ENCODE data around the gene RERE.
"Not testable (repeated sequence)": the region's sequence is repeated elsewhere in the genome, so short reads cannot be mapped to it uniquely, and the experiment has no call there.

RERE gene

DNA sequence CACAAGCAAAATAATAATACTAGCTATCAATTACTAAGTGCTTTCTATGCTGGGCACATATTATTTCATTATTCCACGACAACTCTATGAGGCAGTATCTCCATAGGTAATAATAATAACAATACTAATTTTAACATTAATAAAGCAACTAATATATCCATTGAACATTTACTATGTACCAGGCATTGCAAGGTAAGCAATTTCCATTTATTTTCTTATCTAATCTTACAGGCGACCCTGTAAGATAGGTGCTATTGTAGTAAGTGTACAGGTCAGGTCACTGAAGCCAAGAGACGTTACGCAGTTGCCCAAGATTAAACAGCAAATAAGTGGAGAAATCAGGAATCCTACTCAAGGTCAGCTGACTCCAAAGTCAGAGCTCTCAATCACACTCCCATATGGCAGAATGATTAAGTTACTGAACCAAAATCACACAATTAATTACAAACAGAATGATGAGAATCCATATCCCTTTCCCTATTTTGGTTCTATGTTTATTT, 301.1 kb downstream of the RERE start:
- DNase-seq (ENCODE audit: low read depth in 2 of 2), result no peak

- no peak for DNase-seq (ENCODE audit: low read depth in 2 of 2)
Measured at GRCh38 chr1:8512504-8512903, 304.9 kb downstream of the RERE start.

DNA sequence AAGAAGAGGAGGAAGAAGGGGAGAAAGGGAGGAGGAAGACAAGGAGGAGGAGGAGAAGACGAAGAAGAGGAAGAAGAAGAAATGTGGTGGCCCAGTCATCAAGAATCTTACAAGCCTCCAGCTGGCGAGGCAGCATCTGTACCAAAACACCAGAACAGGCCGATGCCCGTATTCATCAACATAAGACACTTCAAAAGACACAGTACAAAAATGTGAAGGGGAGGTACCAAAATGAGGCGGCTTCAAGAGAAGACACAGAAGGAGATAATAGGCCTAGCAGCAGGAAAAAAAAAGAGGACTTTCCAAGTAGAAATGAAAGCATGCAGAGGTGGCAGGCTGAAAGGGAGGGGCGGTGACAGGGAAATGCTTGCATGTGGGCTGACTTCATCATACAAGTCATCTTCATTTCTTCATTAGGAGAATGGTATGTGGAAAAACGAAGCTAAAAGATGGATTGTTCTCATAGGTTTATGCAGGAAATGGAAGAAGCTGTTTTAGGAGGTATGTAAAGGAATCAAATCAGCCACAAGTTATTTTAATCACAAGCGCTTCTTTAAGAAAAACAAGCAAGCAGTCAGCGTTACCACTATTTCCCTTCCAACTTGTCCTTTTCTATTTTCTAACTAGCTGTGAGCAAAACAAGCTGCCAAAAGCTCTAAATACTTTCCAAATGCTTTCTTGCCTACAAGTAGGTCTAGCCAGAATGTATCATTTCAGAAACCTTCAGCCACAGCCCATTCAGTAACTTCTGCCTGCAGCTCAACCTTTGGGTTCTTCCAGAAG, 307.2 kb downstream of the RERE start:
- peak; percentile 69 to 72 for DNase-seq (ENCODE audit: low read depth in 2 of 2)

- no peak for DNase-seq (ENCODE audit: low read depth in 2 of 2)
Measured at GRCh38 chr1:8509579-8509978, 307.9 kb downstream of the RERE start.

GRCh38 chr1:8506995-8507615, 310.3 kb downstream of the RERE start:
- DNase-seq (ENCODE audit: low read depth in 2 of 2), result no peak

- DNase-seq (ENCODE audit: low read depth in 2 of 2), result no peak
Measured at GRCh38 chr1:8506456-8506855, 311.0 kb downstream of the RERE start.

- DNase-seq (ENCODE audit: low read depth in 2 of 2), result no peak
Measured at GRCh38 chr1:8503842-8504241, 313.6 kb downstream of the RERE start.

GRCh38 chr1:8502949-8503348, 314.5 kb downstream of the RERE start:
- not testable (repeated sequence) for DNase-seq (ENCODE audit: low read depth in 2 of 2)

DNA sequence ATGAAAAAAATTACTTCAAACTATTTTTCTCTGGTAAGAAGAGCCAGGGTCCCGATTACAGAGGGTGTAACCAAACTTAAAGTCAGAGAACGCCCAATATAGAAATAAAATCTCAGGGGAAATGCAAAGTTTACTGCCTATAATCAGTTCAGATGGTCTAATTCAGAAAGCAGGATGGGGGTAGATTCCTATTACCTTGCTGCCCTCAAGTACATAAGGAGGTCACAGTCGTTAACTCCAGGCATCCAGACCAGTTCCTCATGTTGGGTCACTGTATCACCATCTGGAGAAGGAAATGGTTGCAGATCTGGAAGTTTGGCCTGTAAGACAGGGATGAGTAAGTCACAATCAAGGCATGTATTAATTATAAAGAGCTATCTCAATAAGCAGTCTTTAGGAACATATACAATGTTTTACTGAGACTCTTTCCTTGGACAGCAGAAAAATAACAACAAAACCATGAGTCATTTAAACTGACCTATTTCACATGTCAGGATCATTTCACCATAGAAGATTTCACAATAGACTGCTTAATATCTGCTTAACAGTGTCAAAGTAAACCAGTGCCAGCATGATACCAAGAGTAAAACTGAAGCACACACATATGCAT, 320.1 kb downstream of the RERE start:
- no peak for DNase-seq (ENCODE audit: low read depth in 2 of 2)

DNA sequence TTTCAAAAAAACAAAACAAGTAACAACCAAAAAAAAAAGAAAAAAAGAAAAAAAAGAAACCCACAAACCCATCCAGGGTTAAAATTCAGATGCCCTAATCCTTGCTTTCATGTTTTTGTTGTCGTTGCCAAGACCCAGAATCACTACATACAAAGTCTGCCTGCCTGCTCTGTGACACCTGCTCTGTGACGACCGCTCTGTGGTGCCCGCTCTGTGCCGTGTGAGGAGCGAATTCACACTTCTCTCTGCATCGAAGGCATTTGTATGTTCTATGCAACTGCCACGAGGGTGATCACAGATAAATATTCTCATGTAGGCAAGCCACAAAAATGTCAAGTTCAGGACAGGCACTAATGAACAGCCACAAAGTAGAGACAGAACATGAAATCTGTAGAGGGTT, 321.0 kb downstream of the RERE start:
- no peak for DNase-seq (ENCODE audit: low read depth in 2 of 2)

DNA sequence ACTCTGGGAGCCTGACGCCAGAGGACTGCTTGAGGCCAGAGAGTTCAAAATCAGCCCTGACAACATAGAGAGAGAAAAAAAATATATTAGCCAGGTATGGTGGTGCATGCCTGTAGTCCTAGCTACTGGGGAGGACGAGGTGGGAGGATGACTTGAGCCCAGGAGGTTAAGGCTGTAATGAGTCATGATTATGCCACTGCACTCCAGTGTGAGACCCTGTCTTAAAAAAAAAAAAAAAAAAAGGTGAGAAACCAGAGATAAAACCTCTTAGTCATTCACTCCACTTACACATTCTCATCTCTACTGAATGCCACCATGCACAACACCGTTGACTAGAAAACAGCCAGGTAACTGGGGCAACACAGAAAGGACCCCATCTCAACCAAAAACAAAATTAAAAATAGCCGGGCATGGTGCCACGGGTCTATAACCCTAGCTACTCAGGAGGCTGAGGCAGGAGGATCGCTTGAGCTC, 321.5 kb downstream of the RERE start:
- no peak for DNase-seq (ENCODE audit: low read depth in 2 of 2)

DNA sequence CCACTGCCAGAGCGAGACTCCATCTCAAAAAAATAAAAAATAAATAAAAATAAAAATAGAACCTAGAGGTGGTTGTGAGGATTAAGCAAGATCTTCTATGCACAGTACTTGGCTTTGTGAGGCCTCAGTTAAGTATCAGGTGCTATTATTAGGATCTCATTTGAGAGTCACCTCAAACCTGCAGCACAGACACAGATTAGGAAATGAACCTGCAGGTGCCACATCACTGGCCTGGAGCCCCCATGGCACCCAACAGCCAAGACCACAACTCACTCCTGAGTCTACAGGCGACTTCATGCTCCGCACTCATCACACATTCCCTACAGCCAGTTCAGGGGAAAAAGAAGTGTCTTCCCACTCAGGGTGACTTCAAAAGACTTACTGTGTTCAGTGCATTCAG, 322.8 kb downstream of the RERE start:
- DNase-seq (ENCODE audit: low read depth in 2 of 2), result no peak

DNA sequence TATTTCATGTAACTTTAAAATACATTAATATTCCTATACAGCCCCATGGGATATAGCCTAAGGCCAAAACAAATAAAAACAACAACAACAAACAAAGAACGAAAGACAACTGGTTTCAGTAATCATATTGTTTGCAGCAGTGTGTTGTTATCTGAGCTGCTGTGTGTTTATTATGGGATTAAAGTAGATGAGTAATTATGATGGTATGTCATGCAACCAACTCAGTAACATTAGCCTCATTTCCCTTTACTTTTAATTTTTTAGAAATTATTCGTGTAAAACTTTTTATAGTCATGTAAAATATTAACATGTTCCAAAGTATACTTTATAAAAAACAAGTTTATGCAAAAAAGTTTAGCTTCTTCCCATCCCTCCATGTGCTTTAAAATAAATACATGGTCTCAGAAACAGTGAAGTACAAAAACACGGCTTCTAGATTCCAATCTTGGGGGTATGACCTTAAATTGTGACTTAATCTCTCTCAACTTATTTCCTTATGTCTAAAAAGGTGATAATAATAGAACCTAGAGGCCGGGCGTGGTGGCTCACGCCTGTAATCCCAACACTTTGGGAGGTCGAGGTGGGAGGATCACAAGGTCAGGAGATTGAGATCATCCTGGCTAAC, 323.4 kb downstream of the RERE start:
- no peak for DNase-seq (ENCODE audit: low read depth in 2 of 2)

DNA sequence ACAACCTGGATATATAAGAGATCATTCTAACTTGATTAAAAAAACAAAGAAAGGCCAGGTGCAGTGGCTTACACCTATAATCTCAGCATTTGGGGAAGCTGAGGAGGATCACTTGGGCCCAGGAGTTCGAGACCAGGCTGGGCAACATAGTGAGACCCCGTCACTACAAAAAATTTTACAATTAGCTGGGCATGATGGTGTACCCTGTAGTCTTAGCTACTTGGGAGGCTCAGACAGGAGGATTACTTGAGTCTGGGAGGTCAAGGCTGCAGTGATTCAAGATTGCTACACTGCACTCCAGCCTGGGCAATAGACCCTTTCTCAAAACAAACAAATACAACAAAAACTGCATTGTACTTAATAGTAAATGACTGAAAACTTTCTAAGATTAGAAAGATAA, 330.2 kb downstream of the RERE start:
- no peak for DNase-seq (ENCODE audit: low read depth in 2 of 2)

DNA sequence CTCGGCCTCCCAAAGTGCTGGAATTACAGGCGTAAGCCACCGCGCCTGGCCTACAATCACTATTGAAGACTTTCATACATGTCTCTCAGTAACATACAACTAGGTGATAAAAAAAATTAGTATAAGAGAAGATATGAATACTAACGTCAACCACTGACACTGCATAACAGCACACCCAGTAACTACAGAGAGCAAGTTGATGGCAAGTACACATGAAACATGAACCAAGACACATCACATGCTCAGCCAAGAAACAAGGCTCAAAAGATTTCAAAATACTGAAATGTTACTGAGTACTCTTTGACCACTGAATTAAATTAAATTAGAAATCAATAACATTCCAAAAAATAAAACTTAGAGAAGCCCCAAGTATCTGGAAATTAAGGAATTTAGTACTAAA, 331.4 kb downstream of the RERE start:
- no peak for DNase-seq (ENCODE audit: low read depth in 2 of 2)

DNA sequence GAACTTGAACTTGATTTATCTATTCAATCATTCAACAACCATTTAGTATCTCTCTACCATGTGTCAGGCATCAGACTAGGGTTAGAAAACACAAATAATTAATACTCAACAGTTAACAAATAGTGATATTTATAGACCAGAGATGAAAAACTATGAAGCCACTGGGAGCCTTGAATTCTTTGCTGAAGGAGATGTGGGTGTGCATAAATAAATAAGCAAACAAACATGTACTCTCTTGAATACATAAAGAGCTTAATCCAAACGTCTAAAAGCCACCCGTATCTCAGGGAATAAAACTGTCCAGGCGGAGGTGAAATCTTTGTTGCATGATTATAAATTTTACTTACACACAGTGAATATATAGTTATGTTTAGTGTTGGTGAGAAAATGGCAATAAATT, 333.9 kb downstream of the RERE start:
- no peak for DNase-seq (ENCODE audit: low read depth in 2 of 2)

GRCh38 chr1:8482979-8483381, 334.5 kb downstream of the RERE start:
- no peak for DNase-seq (ENCODE audit: low read depth in 2 of 2)

- DNase-seq (ENCODE audit: low read depth in 2 of 2), result no peak
Measured at GRCh38 chr1:8481650-8482380, 335.6 kb downstream of the RERE start.

DNA sequence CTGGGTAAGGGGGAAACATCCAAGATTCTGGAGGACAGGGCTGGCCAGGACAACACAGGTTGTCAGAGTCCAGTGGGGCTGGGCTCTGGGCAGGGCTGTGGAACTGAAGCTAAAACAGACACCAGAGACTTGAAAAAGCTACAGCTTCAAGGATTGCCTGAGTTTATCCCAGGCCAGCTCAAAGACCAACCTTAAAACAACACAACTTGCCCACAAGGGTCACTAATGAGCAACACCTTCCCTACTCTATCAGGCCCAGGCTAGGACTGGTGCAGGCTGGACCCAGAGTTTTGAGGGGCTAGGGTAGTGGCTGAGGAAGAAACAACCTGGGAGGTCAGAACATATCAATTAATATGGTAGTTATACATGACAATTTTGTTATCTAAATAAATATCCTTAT, 338.9 kb downstream of the RERE start:
- DNase-seq (ENCODE audit: low read depth in 2 of 2), result no peak

- DNase-seq (ENCODE audit: low read depth in 2 of 2), result no peak
Measured at GRCh38 chr1:8477983-8478362, 339.5 kb downstream of the RERE start.

GRCh38 chr1:8477166-8477982, 340.1 kb downstream of the RERE start:
- DNase-seq (ENCODE audit: low read depth in 2 of 2), result peak in 1 of 2 experiments; percentile 53
